HCEC 1CT (cell line): ENCODE measurements around the gene WNT3A.
"Not testable (repeated sequence)": the region's sequence is repeated elsewhere in the genome, so short reads cannot be mapped to it uniquely, and the experiment has no call there.

Source experiments
- DNase-seq: peaks from one replicate; pipeline ENCODE4 v3.0.0-alpha.2; 2017

WNT3A gene

DNA sequence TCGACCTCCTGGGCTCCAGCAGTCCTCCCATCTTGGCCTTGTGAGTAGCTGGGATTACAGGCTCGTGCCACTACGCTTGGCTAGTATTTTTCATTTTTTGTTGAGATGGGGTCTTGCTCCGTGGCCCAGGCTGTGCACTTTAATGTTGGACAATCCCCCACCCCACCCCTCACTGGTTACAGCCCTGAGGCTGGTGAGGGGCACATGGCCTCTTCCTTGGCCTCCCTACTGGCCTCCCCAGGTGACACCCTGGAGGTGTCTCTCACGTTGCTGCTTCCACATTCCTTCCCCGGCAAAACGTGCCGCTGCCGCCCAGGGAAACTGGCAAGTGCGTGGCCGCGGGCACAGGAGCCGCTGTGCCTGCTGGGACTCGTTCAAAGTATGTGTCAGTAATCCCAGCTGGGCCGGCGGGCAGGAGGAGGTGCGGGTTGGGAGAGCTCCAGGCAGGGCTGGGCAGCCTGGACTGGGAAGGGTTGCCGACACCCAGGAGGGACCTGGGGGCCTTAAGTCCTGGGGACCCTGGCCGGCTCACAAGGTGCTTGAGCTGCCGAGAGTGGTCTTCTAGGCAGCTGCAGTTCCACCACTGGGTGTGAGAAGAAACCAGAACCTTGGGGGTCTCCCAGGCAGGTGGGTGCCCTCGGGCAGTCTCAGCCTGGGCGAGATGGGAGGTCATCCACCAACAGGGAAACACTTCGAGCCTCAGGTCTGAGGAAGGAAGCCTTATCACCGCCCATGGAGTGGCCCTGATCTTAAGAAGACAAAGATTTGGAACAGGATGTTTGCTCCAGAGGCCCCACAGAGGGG lies 6.5 kb downstream of the WNT3A start:
- no peak for DNase-seq

DNA sequence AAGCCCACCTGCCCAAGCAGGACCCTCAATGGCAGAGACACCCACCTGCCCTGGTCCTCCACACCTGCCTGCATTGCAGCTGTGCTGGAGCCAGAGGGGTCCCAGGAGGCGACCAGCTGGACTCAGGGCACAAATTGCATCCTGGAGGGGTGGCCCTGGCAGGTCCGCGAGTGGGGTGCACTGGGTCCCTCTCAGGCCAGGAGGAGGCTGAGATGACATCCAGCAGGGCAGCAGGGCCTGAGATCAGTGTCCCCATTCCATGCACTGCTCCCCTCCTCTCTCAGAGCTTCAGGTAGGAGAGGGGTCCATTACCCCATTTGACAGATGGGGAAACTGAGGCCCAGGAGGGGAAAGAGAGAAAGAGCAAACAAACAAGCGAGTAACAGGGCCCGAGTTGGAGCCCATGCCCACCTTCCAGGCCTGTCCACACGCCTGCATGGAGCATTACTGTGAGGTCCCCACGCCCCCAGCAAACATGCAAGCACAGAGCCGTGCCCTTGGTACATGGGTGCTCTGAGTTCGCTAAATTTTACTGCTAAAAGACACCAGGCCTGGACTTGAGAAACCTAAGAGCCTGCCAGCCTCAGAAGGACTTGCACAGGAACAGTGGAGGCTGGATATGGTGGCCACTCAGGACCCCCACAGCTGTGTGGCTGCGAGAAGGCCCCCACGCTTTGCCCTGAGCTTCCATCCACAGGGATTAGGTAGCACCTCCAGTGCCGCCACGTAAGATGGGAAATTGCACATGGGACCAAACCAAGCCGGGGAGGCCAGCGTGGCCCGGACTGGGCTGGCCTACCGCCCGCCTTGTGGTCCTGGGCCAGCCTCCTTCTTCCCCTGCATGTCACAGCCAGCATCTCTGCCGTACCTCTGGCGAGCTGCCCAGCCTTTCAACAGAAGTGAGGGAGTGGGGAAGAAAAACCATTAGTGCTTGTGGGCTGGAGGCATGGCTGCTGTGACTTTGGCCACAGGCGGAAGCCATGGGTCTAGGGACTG lies 7.4 kb downstream of the WNT3A start:
- DNase-seq = no peak

DNA sequence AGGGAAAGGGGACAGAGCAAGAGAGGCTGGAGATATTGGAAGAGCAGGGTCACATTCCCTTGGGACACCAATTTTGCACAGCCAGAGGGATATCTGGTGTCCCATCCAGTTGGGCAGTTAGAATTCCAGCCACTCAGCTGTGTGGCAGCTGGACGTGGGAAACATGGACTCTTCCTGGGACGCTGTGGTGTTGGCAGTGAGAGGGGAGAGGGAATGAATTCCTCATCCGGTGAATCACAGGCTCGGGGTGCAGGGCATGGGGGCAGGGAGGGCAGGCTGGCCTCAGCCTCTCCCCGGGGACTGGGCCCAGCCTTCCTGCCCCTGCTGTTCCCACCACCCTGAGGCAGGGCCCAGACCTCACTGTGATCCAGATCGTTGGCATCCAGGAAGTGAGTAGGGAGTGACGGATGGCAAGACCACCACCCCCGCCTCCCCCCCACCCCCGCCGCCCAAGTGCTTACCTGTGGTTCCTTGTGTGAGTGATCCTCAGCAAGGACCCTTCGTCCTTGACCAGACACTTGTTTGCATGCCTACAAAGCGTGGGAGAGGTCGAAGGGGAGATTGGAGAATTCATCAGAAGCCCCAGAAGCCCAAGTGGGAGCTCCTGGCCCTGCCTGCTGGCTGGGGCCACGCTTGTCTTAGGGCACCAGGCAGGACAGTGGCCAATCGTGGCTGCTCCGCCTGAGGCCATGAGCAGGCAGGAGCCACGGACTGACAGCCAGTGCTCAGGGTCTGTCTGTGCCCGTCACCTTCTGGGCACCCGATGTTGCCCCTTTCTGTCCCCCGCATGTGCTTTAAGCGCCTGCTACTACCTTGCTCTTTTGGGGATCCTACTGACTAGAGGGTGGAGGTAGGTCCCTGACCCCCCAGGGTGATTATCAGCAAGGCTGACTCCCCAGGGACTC lies 8.7 kb downstream of the WNT3A start:
- DNase-seq = peak; percentile 68

DNA sequence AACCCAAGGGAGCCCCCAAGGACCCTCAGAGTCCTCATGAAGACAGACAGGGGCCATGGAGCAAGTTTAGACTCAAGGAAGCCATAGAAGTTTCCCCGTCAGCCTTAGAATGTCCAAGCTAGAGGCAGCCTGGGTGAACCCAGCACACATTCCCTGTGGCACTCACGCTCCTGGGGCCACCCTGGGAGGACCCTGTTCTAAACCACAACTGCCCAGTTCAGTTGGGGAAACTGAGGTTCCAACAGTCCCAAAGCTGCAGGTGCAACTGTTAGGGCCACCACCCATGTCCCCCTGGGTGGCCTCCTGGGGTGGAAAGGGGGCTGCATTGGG lies 9.3 kb downstream of the WNT3A start:
- no peak for DNase-seq

DNA sequence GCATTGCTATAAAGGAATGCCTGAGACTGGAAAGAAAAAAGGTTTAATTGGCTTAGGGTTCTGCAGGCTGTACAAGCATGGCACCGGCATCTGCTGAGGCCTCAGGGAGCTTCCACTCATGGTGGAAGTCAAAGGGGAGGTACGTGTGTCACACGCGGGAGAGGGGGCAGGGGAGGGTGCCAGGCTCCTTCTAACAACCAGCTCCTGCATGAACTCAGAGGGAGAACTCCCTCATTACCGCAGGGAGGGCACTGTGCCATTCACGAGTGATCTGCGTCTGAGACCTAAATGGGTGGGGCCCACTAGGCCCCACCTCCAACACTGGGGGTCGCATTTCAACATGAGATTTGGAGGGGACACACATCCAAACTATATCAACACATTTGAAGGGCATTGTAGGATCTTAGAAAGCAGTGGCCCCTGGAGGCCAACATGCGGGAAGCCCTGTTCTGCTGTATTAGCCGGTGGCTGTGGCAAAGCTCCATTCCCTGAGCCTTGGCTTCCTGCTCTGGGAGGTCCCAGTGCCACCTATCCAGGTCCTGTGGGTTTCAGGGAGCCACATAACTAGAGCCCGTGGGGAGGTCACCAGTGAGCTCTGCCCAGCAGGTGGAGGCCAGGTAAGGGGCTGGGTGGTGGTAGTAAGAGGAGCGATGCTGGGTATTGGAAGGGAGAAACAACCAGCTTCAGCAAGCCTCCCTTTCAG lies 10.0 kb downstream of the WNT3A start:
- no peak for DNase-seq

DNA sequence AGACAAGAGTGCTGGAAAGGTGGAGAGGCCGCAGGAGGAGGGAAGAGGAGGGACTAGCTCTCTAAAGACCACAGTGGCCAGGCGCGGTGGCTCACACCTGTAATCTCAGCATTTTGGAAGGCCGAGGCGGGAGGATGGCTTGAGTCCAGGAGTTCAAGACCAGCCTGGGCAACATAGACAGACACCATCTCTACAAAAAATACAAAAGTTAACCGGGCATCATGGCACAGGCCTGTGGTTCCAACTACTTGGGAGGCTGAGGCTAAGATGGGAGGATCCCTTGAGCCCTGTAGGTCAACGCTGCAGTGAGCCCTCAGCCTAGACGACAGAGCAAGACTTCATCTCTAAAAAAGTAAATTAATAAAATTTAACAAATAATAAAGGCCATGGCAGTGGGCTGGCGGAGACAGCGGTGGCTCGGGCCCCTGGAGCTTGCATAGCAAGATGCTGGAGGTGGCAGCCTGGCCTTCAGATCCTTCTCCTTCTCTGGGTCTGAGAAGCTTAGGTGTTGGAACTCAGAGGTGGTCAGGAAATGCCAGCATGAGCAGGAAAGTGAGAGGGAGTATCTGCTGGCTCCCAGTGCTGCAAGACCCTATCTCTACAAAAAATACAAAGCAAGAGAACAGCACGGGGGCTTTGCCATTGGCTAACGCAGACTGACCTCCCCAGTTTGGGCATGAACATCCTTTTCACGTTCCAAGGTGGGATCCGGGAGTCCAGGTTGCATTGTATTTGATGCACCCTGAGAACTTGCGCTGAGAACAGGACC lies 10.7 kb downstream of the WNT3A start:
- DNase-seq = no peak

DNA sequence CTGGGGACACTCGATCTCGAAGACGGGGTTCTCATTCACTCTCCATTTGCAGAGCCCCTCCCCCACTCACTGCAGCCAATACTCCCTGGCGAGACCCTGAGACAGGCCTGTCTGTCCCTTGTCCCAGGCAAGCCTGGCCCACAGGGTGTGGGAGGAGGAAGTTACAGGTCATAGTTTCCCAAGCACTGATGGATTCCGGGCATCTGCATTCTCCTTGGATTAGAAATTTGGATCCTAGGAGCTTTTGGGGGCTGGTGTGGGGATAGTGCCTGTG lies 11.3 kb downstream of the WNT3A start:
- DNase-seq = no peak

DNA sequence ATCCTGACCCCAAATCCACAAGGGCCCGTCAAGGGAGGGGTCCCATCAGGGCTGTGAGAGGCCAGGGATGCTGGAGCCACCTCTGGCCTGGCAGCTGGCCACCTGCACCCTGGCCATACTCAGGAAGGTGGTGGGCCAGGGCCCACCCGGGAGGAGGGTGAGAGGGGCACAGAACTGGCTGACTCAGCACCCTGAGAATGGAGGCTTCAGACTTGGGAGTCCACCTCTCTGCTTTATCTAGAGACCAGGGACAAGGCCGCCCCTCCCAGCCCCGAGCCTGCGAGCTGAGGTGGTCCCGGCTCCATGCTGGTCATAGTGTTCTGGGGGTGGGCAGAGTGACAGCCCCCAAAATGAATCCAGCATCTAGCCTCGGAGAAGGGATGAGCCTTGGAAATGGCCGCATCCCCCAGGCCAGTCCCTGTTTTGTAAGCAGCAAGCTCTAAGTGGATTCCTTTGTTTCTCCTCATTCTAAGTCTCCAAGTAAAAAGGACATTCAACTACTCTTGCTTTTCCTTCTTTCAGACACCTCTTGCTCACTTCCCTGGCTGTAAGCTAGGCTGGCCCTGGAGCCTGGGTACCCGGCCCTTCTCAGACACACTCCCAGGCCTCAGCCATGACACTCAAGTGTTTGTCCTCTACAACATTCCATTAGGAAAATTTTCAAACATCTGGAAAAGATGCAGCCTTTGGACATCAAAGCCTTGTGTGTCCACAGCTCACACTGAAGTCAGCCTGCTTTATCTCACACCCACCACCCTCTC lies 12.3 kb downstream of the WNT3A start:
- DNase-seq = no peak

DNA sequence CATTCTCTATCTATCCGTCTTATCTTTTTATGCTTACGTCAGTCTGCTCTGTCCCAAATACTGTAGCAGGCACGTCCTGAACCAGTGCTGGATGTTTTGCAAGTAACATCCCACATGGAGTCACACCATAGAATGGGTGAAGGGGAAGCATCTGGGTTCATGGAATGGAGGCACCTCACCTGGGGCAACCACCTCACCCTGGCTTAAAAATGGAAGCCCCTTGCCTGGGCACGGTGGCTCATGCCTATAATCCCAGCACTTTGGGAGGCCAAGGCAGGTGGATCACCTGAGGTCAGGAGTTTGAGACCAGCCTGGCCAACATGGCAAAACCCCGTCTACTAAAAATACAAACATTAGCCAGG lies 12.9 kb downstream of the WNT3A start:
- DNase-seq = not testable (repeated sequence)

DNA sequence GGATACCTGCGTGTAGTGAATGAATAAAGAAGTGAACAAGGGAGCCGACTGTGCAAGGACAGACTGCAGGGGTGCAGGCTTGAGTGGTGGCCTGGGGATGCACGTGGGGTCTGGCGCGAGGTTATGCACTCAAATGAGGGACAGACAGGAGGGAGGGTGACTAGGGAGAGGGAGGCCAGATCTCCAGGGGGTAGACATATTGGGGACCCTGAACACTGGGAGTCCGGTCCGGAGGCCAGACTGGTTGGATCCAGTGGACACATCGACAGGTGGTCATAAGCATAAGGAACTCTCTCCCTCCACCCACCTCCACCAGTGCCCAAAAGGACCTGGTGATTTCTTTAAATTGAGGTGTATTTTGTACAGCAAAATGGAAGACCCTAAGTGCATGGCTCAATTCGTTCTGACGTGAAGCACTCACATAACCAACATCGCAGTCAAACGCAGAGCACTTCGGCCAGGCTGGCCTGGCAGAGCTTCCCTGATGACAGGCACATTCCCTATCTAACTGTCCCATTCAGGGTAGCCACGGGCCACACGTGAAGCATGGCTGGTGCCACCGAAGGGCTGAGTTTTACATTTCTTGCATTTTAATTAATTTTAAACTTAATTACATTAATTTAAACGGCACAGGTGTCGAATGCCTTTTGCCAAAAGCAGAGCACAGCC lies 14.0 kb downstream of the WNT3A start:
- no peak for DNase-seq

DNA sequence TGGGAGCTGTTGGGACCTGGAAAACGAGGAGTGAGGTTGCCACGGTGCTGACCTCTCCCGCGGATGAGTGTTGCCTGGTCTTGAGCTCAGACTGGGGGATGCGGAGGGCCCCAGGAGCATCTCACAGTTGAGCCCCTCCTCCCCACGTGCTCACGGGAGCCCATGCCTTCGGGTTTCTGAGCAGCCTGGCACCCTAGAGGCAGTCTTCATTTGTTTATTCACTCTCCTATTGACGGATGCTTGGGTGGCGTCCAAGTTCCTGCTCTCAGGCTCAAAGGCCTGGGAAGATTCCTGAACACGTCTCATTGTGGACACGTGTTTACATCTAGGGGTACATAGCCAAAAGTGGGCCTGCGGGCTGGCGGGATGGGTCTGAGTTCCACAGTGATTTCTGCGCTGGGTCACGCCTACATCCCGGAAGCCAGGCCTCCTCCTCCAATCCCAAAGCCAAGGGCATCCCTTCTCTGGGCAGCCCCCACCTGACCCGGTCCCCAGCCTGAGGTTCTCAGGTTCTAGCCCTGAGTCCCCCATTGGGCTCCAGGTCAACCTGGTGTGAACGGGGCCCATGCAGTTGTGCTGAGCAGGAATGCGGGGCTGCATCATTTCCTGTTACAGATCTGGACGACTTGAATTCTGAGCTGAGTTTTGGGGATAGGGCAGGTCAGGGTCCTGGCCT lies 14.7 kb downstream of the WNT3A start:
- no peak for DNase-seq

DNA sequence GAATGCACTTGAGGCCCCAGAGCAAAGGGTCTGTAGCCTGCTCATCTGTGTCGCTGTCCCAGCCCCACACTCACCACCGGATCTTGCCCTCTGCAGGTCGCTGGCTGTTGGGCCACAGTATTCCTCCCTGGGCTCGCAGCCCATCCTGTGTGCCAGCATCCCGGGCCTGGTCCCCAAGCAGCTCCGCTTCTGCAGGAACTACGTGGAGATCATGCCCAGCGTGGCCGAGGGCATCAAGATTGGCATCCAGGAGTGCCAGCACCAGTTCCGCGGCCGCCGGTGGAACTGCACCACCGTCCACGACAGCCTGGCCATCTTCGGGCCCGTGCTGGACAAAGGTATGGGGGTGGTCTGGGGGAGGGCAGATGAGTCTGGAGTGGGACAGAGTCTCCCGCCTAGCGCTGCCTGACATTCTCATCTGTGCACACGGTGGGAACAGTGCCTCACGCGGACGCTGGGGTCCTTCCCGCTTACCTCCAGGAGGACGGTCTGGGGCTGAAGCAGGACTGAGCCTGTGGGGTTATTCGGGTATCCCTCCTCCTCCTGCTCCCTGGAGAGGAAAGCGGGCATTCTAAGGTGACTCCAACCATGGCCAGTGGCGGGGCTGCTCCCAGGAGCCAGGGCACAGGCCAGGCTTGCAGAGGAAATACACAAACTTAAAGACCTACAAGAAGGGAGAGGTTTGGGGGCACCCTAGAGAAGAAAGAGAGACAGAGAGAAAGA lies 15.9 kb downstream of the WNT3A start:
- no peak for DNase-seq

DNA sequence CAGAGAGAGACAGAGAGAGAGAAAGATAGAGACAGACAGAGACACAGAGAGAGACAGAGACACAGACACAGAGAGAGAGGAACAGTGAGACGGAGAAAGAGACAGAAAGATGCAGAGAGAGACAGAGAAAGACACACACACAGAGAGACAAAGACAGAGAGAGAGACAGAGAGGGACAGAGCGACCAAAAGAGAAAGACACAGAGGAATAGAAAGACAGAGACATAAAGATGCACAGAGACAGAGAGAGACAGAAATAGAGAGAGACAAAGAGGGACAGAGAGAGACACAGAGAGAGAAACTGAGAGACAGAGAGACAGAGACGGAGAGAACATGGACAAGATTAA lies 16.5 kb downstream of the WNT3A start:
- no peak for DNase-seq

DNA sequence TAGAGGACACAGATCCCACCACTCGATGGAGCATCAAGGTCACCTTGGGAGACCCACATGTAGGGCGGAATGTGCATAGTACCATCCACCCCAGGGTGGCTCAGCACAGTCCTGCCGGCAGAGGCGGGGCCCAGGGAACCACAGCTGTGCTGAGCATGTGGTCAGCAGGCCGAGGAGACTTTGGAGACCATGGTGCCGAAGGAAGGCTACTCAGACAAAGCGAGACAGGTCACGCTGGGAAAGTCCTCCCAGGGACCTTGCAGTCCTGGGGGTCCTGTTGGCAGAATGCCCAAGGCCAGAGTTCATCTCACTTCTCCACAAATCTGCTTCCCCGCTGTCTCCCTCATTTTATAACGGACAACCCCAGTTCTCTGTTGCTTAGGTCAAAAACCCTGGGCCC lies 22.5 kb downstream of the WNT3A start:
- DNase-seq = no peak

DNA sequence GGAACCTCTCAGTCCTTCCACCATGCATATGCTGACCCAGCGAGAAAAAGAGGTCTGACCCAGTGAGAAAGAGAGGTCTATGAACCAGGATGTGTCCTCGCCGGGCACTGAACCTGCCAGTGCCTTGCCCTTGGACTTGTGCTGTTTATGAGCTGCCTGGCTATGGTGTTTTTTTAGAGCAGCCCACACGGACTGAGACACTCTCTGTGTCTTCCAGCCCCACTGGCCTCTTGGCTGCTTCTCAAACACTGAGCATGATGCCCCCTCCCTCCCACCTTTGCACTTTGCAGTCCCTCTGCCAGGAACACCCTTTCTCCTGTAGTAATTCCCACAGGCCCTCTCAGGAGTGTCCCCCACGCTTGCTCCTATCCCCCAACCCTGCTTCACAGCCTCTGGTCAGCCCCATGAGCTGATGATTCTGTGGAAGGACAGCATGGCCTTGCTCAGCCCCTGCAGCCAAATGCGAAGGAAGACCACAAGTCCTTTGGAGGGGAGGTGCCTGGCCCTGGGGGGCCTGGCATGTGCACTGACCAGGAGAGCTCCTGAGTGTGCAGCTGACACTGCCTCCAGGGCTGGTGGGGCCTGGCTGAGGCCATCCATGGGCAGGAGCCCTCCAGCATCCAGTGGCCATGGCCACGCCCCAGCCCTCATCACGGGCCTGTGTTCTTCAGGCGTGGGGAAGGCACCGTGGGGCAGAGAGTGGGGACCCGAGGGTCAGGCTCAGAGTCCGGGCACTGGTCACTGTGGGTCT lies 23.8 kb downstream of the WNT3A start:
- DNase-seq = no peak

DNA sequence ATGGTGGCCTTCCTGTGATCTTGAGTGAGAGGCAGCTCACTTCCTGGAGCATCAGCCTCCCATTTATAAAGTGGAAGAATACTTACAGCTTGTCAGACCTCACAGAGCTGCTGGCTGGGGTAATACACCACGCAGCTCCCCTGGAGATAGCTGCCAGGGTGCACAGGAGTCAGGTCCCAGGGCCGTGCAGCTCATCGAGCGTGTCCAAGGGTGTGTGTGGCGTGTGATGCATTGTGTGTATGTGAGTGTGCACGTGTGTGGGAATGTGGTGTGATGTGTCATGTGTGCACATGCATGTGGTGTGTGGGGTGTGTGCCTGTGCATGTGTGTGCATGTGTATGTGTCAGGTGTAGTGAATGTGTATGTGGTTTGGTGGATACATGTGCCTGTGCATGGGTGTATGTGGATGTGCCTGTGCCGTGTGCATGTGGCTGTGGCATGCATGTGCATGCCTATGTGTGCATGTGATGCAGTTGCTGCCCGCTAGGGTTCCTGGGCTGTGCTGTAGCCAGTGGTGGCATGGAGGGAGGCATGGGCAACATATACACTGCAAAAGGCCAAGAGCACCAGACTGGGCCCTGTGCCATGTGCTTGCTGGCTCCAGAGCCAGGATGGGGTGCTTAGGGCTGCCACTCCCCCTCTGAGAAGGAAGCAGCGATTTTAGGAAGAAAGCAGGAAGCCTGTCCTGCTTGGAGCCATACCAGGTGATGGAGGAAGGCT lies 24.6 kb downstream of the WNT3A start:
- no peak for DNase-seq

DNA sequence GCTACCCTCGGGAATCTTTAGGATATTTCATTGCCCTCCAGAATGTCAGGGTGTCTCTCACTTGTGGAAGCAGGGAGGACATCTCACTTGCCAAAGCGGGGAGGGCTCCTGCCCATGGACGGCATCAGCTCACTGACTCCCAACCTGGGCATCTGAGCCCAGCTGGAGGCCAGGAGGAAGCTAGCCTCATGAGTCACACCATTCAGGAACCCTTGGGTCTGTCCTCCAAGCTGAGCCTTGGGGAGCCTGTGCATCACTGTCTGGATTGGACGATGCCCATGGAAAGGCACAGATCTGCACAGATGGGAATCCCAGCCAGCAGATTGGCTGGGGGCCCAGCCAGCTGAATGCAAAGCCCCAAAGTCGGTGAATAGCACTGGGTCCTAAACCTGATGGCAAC lies 25.2 kb downstream of the WNT3A start:
- no peak for DNase-seq

DNA sequence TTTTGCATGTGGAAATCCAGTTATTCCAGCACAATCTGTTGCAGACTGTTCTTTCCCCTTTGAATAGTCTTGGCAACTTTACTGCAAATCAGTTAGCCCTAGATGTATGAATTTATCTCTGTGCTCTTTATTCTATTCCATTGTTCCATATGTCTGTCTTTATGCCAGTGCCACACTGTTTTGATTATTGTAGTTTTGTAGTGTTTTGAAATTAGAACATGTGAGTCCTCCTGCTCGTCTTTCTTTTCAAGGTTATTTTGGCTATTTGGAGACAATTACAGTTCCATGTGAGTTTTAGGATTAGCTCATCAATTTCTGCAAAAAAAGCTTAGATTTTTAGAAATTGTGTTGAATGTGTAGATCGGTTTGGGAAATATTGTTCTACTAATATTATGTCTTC lies 26.6 kb downstream of the WNT3A start:
- no peak for DNase-seq
